ENCODE results near the gene EXOC2.
A peak's percentile ranks its signal among the peaks of the same experiment; 100 is the strongest.

Gene EXOC2

DNA sequence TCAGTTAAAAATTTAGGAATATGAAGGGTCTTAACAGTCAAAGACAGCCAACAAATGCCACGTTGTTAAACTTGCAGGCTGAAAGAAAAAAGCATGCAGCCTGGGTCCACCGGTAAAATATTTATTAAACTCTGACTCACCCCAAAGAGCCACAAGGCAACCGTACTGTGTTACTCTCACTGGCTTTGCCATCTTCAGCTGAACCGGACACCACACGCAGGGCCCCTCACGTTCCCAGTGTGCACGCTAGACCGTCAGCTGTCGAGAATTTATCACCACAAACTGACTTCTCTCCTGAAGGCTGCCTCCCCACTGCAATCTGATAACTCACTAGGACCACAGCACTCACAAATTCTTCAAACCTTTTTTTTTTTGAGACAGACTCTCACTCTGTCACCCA is 66.7 kb downstream of the EXOC2 start:
- TF ChIP-seq, protein P1, sequence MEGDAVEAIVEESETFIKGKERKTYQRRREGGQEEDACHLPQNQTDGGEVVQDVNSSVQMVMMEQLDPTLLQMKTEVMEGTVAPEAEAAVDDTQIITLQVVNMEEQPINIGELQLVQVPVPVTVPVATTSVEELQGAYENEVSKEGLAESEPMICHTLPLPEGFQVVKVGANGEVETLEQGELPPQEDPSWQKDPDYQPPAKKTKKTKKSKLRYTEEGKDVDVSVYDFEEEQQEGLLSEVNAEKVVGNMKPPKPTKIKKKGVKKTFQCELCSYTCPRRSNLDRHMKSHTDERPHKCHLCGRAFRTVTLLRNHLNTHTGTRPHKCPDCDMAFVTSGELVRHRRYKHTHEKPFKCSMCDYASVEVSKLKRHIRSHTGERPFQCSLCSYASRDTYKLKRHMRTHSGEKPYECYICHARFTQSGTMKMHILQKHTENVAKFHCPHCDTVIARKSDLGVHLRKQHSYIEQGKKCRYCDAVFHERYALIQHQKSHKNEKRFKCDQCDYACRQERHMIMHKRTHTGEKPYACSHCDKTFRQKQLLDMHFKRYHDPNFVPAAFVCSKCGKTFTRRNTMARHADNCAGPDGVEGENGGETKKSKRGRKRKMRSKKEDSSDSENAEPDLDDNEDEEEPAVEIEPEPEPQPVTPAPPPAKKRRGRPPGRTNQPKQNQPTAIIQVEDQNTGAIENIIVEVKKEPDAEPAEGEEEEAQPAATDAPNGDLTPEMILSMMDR (IDR thresholded peaks at IDR 0.05; ENCODE audit: borderline replicate concordance, control extremely low read depth, extremely low read depth, insufficient read depth, missing control alignments), result no peak
- no peak for DNase-seq (ENCODE audit: low spot score)
- in situ Hi-C loops (cut with MboI; ENCODE audit: low sequenced_read_pairs, unreplicated experiment), result no loop called here

DNA sequence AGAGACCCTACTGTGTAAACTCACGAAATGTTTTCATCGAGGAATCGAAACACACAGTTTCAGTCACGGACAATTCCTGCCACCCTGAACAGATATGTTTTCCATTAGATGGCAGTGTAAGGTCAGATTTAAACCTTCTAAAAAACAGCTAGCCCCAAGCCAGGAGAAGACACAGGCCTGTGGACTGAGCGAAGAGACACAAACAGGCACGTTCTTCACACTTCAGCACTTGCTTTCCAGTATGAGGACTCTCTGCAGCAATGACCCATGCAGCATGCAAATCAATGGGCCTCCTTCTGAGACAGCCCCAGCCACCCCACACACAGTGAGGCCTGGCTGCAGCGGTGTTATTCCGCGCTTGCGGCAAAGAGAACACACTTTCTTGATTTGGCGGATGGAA is 68.0 kb downstream of the EXOC2 start:
- TF ChIP-seq, protein P1 (IDR thresholded peaks at IDR 0.05; ENCODE audit: borderline replicate concordance, control extremely low read depth, extremely low read depth, insufficient read depth, missing control alignments), result no peak
- in situ Hi-C loops (cut with MboI; ENCODE audit: low sequenced_read_pairs, unreplicated experiment), result no loop called here
- peak; percentile 47 for DNase-seq (ENCODE audit: low spot score)

DNA sequence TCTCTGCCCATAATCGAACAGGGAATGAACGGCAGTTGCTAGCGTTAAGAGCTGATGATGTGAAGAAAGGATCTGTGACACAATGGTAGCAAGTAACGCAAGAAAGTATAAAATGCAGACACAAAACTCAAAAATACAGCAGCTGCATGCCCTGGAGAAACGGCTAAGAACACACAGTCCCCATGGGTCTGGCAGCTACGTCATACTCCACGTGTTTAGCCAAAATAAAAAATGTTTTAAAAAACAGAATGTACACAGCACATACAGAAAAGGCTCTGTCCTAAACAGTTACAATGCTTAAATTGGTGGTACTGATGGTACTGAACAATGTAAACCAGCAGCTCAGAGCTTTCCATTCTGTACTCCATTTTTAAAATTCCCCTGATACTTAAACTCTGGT is 70.5 kb downstream of the EXOC2 start:
- no peak for DNase-seq (ENCODE audit: low spot score)
- TF ChIP-seq, protein P1 (IDR thresholded peaks at IDR 0.05; ENCODE audit: borderline replicate concordance, control extremely low read depth, extremely low read depth, insufficient read depth, missing control alignments), result no peak
- in situ Hi-C loops (cut with MboI; ENCODE audit: low sequenced_read_pairs, unreplicated experiment), result no loop called here

DNA sequence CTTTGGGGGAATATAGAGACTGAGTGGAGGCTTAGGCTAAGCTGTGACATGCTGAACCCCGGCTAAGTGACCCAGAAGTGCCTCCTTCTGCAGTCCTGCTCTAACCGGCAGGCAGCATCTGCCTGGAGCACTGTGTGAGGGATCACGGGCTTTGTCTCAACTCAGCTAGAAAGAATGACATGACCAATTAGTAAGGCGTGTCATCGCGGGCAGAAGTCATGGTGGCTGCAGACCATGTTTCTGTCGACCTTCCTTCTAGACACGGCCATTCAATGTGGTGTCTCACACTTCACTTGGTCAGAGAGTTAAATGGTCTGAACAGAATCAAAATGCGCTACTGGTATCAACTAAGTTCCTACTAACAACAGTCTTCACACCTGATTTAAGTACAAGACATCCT is 71.0 kb downstream of the EXOC2 start:
- DNase-seq (ENCODE audit: low spot score), result no peak
- in situ Hi-C loops (cut with MboI; ENCODE audit: low sequenced_read_pairs, unreplicated experiment), result no loop called here
- TF ChIP-seq, protein P1 (IDR thresholded peaks at IDR 0.05; ENCODE audit: borderline replicate concordance, control extremely low read depth, extremely low read depth, insufficient read depth, missing control alignments), result no peak

DNA sequence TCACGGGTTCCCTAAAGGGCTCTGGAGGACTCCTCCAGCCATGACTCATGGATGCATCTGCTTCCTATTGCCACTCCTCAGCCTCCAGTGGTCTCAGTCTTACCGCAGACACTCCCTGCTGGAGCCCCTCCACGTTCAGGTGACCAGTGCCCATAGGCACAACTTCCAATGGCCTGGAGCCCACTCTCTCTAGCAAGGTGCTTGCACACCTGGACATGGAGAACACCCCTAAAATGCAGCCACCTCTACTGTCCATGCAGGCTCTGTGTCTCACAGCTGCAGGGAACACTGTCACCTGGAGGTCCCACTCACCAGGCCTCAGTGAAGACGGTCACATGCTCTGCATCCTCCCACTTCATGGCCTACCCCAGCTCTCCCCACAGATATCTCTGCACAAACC is 72.0 kb downstream of the EXOC2 start:
- DNase-seq (ENCODE audit: low spot score), result no peak
- in situ Hi-C loops (cut with MboI; ENCODE audit: low sequenced_read_pairs, unreplicated experiment), result no loop called here
- TF ChIP-seq, protein P1 (IDR thresholded peaks at IDR 0.05; ENCODE audit: borderline replicate concordance, control extremely low read depth, extremely low read depth, insufficient read depth, missing control alignments), result no peak

DNA sequence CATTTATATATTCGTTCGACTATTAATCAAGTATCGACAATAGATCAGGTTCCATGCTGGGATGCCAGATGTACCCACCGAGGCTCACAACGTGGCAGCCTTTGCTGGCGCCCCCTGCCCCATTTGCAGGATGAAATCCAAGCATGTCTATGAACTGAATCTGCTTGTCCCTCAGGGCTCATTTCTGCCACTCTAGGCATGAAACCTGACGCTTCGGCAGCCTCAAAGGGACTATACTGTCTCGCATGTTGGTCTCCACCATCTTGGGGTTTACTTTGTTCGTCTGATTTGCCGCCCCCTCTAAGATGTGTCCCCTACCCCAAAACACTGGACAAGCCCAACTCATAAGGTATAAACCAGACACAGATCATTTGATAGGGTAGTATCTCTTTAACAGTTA is 72.8 kb downstream of the EXOC2 start:
- DNase-seq (ENCODE audit: low spot score), result no peak
- in situ Hi-C loops (cut with MboI; ENCODE audit: low sequenced_read_pairs, unreplicated experiment), result no loop called here
- TF ChIP-seq, protein P1 (IDR thresholded peaks at IDR 0.05; ENCODE audit: borderline replicate concordance, control extremely low read depth, extremely low read depth, insufficient read depth, missing control alignments), result no peak

All from GM13976 (cell line).